Mesenchymal stem cell (in vitro differentiated cells and primary cell): ENCODE data around the gene APOD.
A peak's percentile ranks its signal among the peaks of the same experiment; 100 is the strongest.

ENCODE experiments used
- DNase-seq: peaks from one replicate; pipeline ENCODE4 v3.0.0-alpha.2; 2013
- H2AFZ ChIP-seq: one replicate; pipeline ENCODE4 v1.6.1; 2013; ENCODE audit warnings: low read depth, mild to moderate bottlenecking, control low read depth, inconsistent platforms, low read length, moderate library complexity
- H2AK5ac ChIP-seq: 2 replicates; pipeline ENCODE4 v1.6.1; 2013; ENCODE audit warnings: low read length, moderate library complexity, mild to moderate bottlenecking, inconsistent platforms; ENCODE audit not compliant: severe bottlenecking
- H2BK120ac ChIP-seq: one replicate; pipeline ENCODE4 v1.6.1; 2013; ENCODE audit warnings: low read depth, mild to moderate bottlenecking, inconsistent platforms, low read length, moderate library complexity
- H2BK12ac ChIP-seq, 2 experiments: one replicate each; pipeline ENCODE4 v1.6.1; 2013; ENCODE audit warnings: inconsistent platforms in 2 of 2, low read length in 2 of 2, mild to moderate bottlenecking in 2 of 2, moderate library complexity in 2 of 2, control low read depth in 1 of 2
- H2BK15ac ChIP-seq: one replicate; pipeline ENCODE4 v1.6.1; 2013; ENCODE audit warnings: mild to moderate bottlenecking, low read depth, inconsistent platforms; ENCODE audit not compliant: poor library complexity, severe bottlenecking
- H2BK5ac ChIP-seq: 2 replicates; pipeline ENCODE4 v1.6.1; 2013; ENCODE audit warnings: low read depth, mild to moderate bottlenecking, low read length, control low read depth, inconsistent platforms; ENCODE audit not compliant: poor library complexity, severe bottlenecking
- H3K14ac ChIP-seq, 2 experiments: one replicate each; pipeline ENCODE4 v1.6.1; 2013; ENCODE audit warnings: inconsistent platforms in 2 of 2, low read length in 2 of 2, control low read depth in 1 of 2, mild to moderate bottlenecking in 1 of 2, moderate library complexity in 1 of 2
- H3K18ac ChIP-seq, 2 experiments: one replicate each; pipeline ENCODE4 v1.6.1; 2013; ENCODE audit warnings: inconsistent platforms in 2 of 2, low read length in 2 of 2, control low read depth in 1 of 2, low read depth in 1 of 2, mild to moderate bottlenecking in 1 of 2
- H3K23ac ChIP-seq, 2 experiments: one replicate each; pipeline ENCODE4 v1.6.1; 2013; ENCODE audit warnings: inconsistent platforms in 2 of 2, low read length in 2 of 2, mild to moderate bottlenecking in 2 of 2, moderate library complexity in 2 of 2, control low read depth in 1 of 2
- H3K27ac ChIP-seq: 2 replicates; pipeline ENCODE4 v1.5.1; 2013; ENCODE audit warnings: mild to moderate bottlenecking, moderate library complexity, low read length, control low read depth, inconsistent platforms; ENCODE audit not compliant: poor library complexity, severe bottlenecking
- H3K27me3 ChIP-seq, 2 experiments: 2 replicates each; pipeline versions ENCODE4 v1.6.1 to v1.7.0; 2013; ENCODE audit warnings: low read length in 2 of 2, mild to moderate bottlenecking in 2 of 2, moderate library complexity in 2 of 2, control low read depth in 1 of 2, inconsistent platforms in 1 of 2; ENCODE audit not compliant: control insufficient read depth in 1 of 2, insufficient read depth in 1 of 2
- H3K36me3 ChIP-seq, 2 experiments: 2 replicates each; pipeline versions ENCODE4 v1.6.1 to v1.7.0; 2013; ENCODE audit warnings: low read length in 2 of 2, control low read depth in 1 of 2, inconsistent platforms in 1 of 2, low read depth in 1 of 2, mild to moderate bottlenecking in 1 of 2; ENCODE audit not compliant: insufficient read depth in 2 of 2, control insufficient read depth in 1 of 2
- H3K4ac ChIP-seq, 2 experiments: one replicate each; pipeline ENCODE4 v1.6.1; 2013; ENCODE audit warnings: inconsistent platforms in 2 of 2, low read length in 2 of 2, mild to moderate bottlenecking in 2 of 2, moderate library complexity in 2 of 2, control low read depth in 1 of 2, low read depth in 1 of 2
- H3K4me1 ChIP-seq: 2 replicates; pipeline ENCODE4 v1.6.1; 2013; ENCODE audit warnings: low read depth, low read length, control low read depth; ENCODE audit not compliant: control insufficient read depth, insufficient read depth
- H3K4me2 ChIP-seq: 2 replicates; pipeline ENCODE4 v1.6.1; 2013; ENCODE audit warnings: low read length, mild to moderate bottlenecking, inconsistent platforms; ENCODE audit not compliant: poor library complexity, severe bottlenecking
- H3K4me3 ChIP-seq, 2 experiments: 2 replicates each; pipeline versions ENCODE4 v1.5.1 to v1.7.0; 2013; ENCODE audit warnings: low read length in 2 of 2, mild to moderate bottlenecking in 2 of 2, control low read depth in 1 of 2, low read depth in 1 of 2; ENCODE audit not compliant: insufficient read depth in 1 of 2
- H3K79me1 ChIP-seq: replicated peaks from 2 replicates; pipeline ENCODE4 v1.6.1; 2013; ENCODE audit warnings: mild to moderate bottlenecking, control low read depth, low read length, inconsistent platforms; ENCODE audit not compliant: poor library complexity, severe bottlenecking
- H3K9ac ChIP-seq: 2 replicates; pipeline ENCODE4 v1.7.0; 2013; ENCODE audit warnings: mild to moderate bottlenecking, low read length, moderate library complexity
- H3K9me3 ChIP-seq: 2 replicates; pipeline ENCODE4 v1.7.0; 2013; ENCODE audit warnings: mild to moderate bottlenecking, low read length; ENCODE audit not compliant: control insufficient read depth
- H4K8ac ChIP-seq: one replicate; pipeline ENCODE4 v1.6.1; 2013; ENCODE audit warnings: inconsistent platforms, mild to moderate bottlenecking, low read length, moderate library complexity
- H4K91ac ChIP-seq: one replicate; pipeline ENCODE4 v1.6.1; 2013; ENCODE audit warnings: mild to moderate bottlenecking, low read length, inconsistent platforms
- WGBS: methylation state at CpG from one replicate; pipeline ENCODE4 v1.1.7; 2013; ENCODE audit warnings: mixed read lengths; 5-methylcytosine and 5-hydroxymethylcytosine counted together

APOD gene

GRCh38 chr3:195584543-195584870 is 767 bp upstream of the APOD start:
- H2AK5ac ChIP-seq: no peak overlapping the region
- H3K23ac ChIP-seq: no peak overlapping the region
- H2BK5ac ChIP-seq: no peak overlapping the region
- no peak overlapping the region for H3K14ac ChIP-seq
- peaks cover 12% of the 10 kb centered on the region for H3K9me3 ChIP-seq
- H3K9ac ChIP-seq: peak overlapping the region; percentile 73
- peak overlapping the region in 1 of 2 experiments; percentile 71 for H3K4me3 ChIP-seq
- H3K18ac ChIP-seq: no peak overlapping the region
- H3K4me1 ChIP-seq: no peaks in the 10 kb centered on the region
- H3K4me2 ChIP-seq: no peak overlapping the region
- H3K79me1 ChIP-seq: no peaks in the 10 kb centered on the region
- H4K8ac ChIP-seq: no peak overlapping the region
- no peak overlapping the region for H2BK15ac ChIP-seq
- DNase-seq: no peak
- no peaks in the 10 kb centered on the region for H3K36me3 ChIP-seq
- H3K27ac ChIP-seq: no peak overlapping the region
- H2AFZ ChIP-seq: no peak overlapping the region
- no peak overlapping the region for H2BK12ac ChIP-seq
- WGBS: 70% methylated on average over 4 of the region's 4 CpGs
- no peak overlapping the region for H2BK120ac ChIP-seq
- H4K91ac ChIP-seq: no peak overlapping the region
- H3K4ac ChIP-seq: no peak overlapping the region
- peaks cover 0 to 18% of the 10 kb centered on the region in 2 experiments for H3K27me3 ChIP-seq

- H3K4me3 ChIP-seq: peak overlapping the region in 1 of 2 experiments; percentile 71
- WGBS: 74% methylated on average over 9 of the region's 9 CpGs
- peaks cover 2% of the 10 kb centered on the region for H3K4me1 ChIP-seq
- no peak overlapping the region for H2BK15ac ChIP-seq
- H4K8ac ChIP-seq: no peak overlapping the region
- H2BK120ac ChIP-seq: no peak overlapping the region
- no peaks in the 10 kb centered on the region for H3K9me3 ChIP-seq
- H3K79me1 ChIP-seq: no peaks in the 10 kb centered on the region
- H3K4me2 ChIP-seq: no peak overlapping the region
- H3K9ac ChIP-seq: peak overlapping the region; percentile 73
- no peak overlapping the region for H2BK5ac ChIP-seq
- H3K18ac ChIP-seq: no peak overlapping the region
- no peak overlapping the region for H3K4ac ChIP-seq
- H3K27ac ChIP-seq: no peak overlapping the region
- no peak overlapping the region for H2BK12ac ChIP-seq
- H2AK5ac ChIP-seq: no peak overlapping the region
- no peak overlapping the region for H3K23ac ChIP-seq
- no peak overlapping the region for H4K91ac ChIP-seq
- no peak for DNase-seq
- H2AFZ ChIP-seq: no peak overlapping the region
- no peak overlapping the region for H3K14ac ChIP-seq
- H3K27me3 ChIP-seq: peaks cover 0 to 17% of the 10 kb centered on the region in 2 experiments
- peaks cover 0 to 11% of the 10 kb centered on the region in 2 experiments for H3K36me3 ChIP-seq
Measured at GRCh38 chr3:195582947-195583346, 793 bp downstream of the APOD start.

GRCh38 chr3:195580744-195581443 is 2.8 kb downstream of the APOD start:
- no peak overlapping the region for H3K4me3 ChIP-seq
- no peak overlapping the region for H3K14ac ChIP-seq
- H3K18ac ChIP-seq: no peak overlapping the region
- H3K4me1 ChIP-seq: peaks cover 2% of the 10 kb centered on the region
- peaks cover 0 to 19% of the 10 kb centered on the region in 2 experiments for H3K36me3 ChIP-seq
- H3K27me3 ChIP-seq: peaks cover 0 to 8% of the 10 kb centered on the region in 2 experiments
- H2AK5ac ChIP-seq: no peak overlapping the region
- no peaks in the 10 kb centered on the region for H3K79me1 ChIP-seq
- peak overlapping the region; percentile 70 for H3K9ac ChIP-seq
- WGBS: 100% methylated on average over 2 of the region's 6 CpGs
- DNase-seq: peak; percentile 40
- H2BK5ac ChIP-seq: no peak overlapping the region
- no peak overlapping the region for H4K8ac ChIP-seq
- H2BK120ac ChIP-seq: no peak overlapping the region
- no peaks in the 10 kb centered on the region for H3K9me3 ChIP-seq
- no peak overlapping the region for H2BK15ac ChIP-seq
- no peak overlapping the region for H3K27ac ChIP-seq
- no peak overlapping the region for H2BK12ac ChIP-seq
- H3K4ac ChIP-seq: no peak overlapping the region
- no peak overlapping the region for H3K4me2 ChIP-seq
- no peak overlapping the region for H3K23ac ChIP-seq
- no peak overlapping the region for H2AFZ ChIP-seq
- H4K91ac ChIP-seq: no peak overlapping the region

- Histone ChIP-seq H3K36me3 (peaks cover 0 to 28% of the 10 kb centered on the region in 2 experiments), H4K8ac (no peak overlapping the region), H3K4me3 (no peak overlapping the region), H3K14ac (no peak overlapping the region), H3K27ac (no peak overlapping the region), H2BK12ac (no peak overlapping the region), H3K4me1 (peaks cover 3% of the 10 kb centered on the region), H3K4me2 (no peak overlapping the region), H2AFZ (no peak overlapping the region), H2BK15ac (no peak overlapping the region), H3K27me3 (peaks cover 0 to 11% of the 10 kb centered on the region in 2 experiments), H2BK5ac (no peak overlapping the region), H3K79me1 (no peaks in the 10 kb centered on the region), H3K23ac (no peak overlapping the region), H2AK5ac (no peak overlapping the region), H3K18ac (no peak overlapping the region), H3K4ac (no peak overlapping the region), H3K9ac (no peak overlapping the region), H3K9me3 (peaks cover 8% of the 10 kb centered on the region), H2BK120ac (no peak overlapping the region), H4K91ac (no peak overlapping the region)
- DNase-seq: no peak
- 88% methylated on average over 12 of the region's 12 CpGs for WGBS
Measured at GRCh38 chr3:195579281-195579680, 4.5 kb downstream of the APOD start.
